ENCODE results near the gene TRMT11.

DNA sequence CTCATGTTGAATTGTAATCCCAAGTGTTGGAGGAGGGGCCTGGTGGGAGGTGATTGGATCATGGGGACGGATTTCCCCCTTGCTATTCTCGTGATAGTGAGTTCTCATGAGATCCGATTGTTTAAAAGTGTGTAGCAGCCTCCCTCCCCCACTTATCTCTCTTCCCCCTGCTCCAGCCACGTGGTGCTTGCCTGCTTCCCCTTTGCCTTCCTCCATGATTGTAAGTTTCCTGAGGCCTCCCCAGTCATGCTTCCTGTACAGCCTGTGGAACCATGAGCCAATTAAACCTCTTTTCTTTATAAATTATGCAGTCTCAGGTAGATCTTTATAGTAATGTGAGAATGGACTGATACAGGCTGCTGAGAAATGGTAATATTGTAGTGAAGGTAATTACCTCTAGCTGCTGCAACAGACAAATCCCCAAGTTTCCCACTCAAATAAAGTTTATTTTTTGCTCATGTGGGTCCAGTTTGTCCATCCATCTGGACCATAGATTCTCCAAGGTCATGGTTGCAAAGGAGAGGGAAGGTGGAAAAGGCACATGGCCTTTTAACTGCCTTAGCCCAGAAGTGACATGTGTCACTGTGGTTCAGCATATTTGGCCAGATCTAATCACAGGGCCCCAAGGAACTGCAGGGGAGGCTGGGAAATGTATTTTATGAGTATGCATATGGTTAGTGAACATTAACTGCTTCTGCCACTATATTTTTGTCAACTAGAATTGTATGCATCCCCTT, 89.2 kb downstream of the TRMT11 start:
- TF ChIP-seq POLR2A (IDR thresholded peaks at IDR 0.05), result no peak
- TF ChIP-seq, protein P1, sequence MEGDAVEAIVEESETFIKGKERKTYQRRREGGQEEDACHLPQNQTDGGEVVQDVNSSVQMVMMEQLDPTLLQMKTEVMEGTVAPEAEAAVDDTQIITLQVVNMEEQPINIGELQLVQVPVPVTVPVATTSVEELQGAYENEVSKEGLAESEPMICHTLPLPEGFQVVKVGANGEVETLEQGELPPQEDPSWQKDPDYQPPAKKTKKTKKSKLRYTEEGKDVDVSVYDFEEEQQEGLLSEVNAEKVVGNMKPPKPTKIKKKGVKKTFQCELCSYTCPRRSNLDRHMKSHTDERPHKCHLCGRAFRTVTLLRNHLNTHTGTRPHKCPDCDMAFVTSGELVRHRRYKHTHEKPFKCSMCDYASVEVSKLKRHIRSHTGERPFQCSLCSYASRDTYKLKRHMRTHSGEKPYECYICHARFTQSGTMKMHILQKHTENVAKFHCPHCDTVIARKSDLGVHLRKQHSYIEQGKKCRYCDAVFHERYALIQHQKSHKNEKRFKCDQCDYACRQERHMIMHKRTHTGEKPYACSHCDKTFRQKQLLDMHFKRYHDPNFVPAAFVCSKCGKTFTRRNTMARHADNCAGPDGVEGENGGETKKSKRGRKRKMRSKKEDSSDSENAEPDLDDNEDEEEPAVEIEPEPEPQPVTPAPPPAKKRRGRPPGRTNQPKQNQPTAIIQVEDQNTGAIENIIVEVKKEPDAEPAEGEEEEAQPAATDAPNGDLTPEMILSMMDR (IDR thresholded peaks at IDR 0.05), result no peak

Data from sigmoid colon (tissue), 3 donors.